Activated CD4-positive, CD25-positive, alpha-beta regulatory T cell (primary cell): ENCODE data around the gene ACACB.

ENCODE experiments used
- DNase-seq, 4 experiments: peaks; one replicate each; lab custom pipeline; 2025; lab: John Stamatoyannopoulos, UW

Gene ACACB

DNA sequence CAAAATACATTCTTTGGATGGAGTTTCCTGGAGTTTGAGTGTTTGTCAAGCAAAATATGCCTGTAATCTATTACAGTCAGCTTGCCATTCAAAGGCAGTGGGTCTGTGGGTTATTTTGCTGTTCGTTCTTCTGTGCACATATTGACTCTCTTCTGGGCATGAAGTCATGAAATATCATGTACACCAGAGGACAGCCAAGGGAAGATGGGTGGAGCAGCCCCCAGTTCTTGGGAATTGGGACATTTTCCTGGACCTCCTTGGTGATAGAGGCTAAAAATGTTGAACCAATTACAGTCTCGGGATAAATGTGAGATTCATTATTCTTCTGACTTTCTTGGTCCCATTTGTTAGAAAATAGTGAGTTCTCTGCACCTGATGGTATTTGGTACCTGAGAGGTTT lies 103.6 kb downstream of the ACACB start:
- DNase-seq: no peak

DNA sequence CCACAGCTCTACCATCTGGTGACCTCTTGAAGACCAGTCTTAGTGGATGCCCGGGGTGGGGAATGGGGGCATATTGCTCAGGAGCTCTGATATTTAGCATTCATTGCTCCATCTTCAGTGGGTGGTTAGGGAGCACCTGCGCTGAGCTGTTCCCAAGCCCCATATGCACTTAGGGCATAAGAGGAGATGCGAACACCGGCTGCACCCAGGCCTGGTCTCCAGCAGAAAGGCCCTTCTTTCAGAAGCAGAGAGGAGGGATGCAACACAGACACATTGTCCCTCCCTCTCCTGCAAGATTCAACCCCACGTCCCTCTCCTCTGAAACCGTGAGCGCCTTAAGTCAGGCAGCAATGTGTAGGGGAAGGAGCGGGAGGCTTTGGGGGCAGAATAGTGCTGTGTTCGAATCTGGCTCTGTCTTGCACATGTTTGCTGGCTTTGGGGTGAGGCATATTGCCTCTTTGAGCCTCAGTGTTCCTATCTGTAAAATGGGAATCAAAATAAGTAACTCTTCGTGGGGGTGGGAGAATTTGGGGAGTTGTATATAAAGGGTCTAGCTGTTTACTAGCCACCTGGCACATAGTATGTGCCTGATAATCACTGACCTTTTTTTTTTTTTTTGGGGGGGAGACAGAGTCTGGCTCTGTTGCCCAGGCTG lies 105.0 kb downstream of the ACACB start:
- DNase-seq: no peak

DNA sequence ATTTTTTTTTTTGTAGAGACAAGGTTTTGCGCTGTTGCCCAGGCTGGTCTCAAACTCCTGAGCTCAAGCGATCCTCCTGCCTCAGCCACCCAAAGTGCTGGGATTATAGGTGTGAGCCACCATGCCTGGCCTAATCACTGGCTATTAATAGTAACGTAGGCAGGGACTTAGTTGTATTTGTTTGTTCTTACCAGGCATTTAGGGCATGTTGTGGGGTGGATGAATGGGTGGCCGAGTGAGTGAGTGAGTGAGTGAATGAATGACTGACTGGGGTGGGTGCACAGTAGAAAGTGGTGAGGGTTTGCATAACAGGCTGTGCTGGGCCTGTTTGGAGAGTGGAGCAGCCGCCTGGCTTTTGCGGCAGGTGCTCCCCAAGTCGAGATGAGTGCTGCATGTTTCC lies 105.7 kb downstream of the ACACB start:
- no peak for DNase-seq

DNA sequence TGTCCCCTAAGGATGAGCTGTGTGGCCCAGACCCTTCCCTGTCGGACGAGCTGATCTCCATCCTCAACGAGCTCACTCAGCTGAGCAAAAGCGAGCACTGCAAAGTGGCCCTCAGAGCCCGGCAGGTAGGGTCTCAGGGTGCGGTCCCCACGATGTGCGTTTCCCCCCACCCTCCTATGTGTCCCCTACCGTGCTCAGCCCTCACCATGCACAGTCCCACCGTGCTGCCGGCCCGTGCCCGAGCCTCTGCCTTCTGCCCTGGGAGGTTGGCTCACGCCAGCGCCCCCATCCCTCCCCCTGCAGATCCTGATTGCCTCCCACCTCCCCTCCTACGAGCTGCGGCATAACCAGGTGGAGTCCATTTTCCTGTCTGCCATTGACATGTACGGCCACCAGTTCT lies 106.1 kb downstream of the ACACB start:
- DNase-seq: no peak

DNA sequence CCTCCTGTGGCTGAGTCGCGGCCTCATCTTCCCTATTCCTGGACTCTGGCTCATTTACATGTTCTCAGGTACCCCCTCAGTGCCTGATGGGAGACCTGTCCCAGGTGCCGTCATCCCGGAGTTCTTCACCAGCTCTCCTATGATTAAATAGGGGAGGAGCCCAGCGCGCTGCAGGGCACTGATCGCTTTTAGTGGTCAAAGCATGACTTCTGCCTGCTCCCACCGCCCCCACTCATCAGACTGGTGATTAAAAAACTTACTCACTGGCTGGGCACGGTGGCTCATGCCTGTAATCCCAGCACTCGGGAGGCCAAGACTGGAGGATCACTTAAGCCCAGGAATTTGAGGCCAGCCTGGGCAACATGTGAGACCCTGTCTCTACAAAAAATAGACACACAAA lies 106.8 kb downstream of the ACACB start:
- no peak for DNase-seq

DNA sequence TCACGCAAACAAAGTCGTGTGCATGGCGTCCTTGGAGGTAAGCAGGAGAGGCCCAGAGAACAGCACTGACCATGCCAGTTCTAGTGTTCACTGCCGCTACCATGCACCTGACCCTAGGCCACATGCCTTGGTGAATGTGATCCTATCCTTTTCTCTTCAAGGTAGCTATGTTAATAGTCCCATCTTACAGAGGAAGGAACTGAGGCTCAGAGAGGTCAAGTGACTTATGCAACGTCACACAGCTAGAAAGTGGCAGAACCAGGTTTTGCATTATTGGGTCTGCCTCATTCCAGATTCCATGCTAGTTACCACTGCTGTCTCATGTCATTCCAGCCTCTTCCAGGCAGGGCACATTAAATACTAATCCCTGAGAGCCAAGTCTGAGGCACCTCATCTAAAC lies 107.5 kb downstream of the ACACB start:
- DNase-seq: no peak

DNA sequence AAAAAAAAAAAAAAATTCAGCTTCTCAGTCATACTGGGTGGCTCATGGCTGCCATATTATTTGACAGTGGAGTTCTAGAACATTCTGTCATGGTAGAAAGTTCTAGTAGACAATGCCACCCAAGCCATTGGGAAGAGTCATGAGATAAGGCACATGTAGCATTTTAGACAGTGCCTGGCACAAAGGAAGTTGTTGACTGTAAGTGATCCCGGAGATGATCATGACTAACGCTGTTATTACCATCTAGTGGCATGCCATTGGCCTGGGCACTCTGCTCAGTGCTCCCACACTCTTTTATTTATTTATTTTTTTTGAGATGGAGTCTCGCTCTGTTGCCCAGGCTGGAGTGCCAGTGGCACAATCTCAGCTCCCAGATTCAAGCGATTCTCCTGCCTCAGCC lies 112.3 kb downstream of the ACACB start:
- no peak for DNase-seq

DNA sequence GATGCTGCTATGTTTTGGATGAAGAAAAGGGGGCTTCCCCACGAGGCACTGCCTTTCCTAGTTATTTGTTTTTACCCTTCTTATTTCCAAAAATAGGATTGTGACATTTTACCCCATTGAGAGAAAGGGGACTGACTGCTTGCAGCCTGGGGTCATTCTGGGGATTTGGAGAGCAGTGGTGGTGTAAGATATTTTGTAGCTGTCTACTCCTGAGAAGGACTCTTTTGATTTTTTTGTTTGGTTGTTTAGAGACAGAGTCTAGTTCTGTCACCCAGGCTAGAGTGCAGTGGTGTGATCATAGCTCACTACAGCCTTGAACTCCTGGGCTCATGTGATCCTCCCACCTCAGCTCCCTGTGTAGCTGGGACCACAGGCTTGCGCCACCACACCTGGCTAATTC lies 113.8 kb downstream of the ACACB start:
- no peak for DNase-seq

DNA sequence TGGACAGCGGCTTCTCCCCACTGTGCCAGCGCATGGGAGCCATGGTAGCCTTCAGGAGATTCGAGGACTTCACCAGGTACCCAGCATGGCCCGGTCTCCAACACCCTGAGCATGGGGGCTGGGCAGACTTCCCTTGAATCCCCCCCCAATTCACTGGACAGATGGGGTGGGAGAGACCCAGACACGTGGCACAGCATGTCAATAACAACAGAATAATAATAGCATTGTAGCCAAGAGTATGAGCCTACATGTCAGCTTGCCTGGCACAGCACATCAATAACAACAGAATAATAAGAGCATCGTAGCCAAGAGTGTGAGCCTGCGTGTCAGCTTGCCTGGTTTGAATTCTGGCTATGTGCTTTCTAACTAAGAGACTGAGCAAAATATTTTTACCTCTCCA lies 116.3 kb downstream of the ACACB start:
- DNase-seq: no peak

DNA sequence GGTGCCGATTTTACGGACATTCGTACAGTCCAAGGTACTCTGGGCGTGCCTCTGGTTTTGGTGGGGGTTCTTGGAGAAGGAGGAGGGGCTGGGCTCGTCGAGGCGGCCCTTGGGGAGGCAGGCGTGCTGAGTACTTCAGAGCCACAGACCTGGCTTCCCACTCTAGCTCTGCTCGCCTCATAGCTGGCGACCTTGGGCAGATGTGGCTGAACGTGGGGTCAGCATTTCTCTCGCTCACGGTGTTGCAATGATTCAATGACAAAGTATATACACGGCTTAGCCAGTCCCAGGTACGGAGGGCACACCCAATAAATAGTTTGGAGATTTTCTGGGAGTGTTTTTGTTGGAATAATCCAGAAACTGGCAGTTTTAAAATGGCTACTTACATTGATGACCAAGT lies 117.6 kb downstream of the ACACB start:
- DNase-seq: no peak

DNA sequence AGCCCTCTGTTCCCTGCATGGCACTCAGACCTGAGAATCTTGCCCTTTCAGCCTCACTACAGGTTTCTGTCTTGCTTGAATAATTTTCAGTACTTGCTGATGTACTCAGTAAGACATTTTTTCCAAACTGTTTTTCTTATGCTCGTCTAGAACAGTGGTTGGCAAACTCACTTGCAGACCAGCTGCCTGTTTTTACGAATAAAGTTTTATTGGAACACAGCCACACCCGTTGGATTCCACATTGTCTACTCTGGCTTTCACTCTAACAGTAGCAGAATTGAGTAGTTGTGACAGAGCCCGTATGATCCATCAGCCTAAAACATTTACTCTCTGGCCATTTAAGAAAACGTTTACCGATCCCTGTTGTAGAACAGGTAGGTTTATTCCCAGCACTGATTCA lies 119.9 kb downstream of the ACACB start:
- no peak for DNase-seq

DNA sequence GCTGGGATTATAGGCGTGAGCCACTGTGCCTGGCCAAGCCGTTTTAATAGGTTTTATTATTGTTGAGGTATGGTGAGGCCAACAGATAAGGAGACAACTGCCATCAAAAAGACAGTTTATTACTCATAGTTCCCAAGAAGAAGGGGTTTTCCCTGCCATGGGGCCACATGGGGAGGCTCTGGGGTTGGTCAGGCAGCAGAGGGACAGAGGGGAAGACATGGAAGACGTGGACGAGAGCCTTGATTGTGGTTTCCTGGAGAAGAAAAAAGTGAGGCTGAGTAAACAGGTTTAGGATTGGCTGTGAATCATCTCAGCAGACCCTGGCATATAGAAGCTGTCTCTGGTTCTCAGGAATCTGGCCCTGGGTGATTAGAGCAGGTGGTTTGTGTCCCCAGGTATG lies 122.8 kb downstream of the ACACB start:
- no peak for DNase-seq

DNA sequence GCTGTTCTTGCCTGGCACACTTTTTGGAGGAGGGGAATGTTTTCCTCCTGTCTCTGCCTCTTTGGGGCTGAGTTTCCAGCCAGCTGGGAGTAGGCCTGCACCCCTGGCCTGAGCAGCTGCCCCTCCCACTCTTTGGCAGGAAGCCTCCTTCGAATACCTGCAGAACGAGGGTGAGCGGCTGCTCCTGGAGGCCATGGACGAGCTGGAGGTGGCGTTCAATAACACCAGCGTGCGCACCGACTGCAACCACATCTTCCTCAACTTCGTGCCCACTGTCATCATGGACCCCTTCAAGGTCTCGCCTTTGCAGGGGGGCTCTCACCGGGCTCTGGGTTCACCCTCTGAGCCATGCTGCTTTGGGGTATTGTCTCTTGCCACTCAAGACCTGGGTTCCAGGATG lies 123.3 kb downstream of the ACACB start:
- DNase-seq: no peak

DNA sequence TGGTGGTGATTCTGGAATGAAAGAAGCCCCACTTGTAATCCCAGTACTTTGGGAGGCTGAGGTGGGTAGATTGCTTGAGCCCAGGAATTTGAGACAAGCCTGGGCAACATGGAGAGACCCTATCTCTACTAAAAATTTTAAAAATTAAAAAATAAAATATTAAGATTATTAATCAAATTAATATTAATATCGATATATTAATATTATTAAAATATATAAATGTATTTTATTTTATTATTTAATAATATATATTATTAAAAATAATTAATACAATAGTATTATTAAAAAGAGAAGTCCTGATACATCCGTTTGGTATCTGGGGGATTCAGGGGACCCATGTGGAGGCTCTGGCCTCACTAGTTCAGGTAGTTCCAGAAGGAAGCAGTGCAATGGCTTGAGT lies 124.0 kb downstream of the ACACB start:
- DNase-seq: no peak

DNA sequence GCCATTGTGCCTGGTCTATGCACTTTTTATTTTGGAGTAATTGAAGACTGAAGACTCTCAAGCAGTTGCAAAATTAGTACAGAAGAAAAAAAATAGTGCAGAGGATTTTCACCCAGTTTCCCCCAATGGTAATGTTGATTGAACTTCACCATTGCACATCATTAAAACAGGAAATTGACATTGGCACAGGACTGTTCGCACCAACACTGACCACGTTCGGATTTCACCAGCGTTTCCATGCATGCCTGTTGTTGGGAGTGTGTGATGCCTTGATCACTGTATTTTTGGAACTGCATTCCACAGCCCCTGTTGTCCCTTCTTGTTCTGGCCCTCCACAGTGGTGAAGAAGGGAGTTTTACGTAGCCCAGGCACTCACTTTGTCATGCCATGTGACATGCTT lies 125.5 kb downstream of the ACACB start:
- no peak for DNase-seq

DNA sequence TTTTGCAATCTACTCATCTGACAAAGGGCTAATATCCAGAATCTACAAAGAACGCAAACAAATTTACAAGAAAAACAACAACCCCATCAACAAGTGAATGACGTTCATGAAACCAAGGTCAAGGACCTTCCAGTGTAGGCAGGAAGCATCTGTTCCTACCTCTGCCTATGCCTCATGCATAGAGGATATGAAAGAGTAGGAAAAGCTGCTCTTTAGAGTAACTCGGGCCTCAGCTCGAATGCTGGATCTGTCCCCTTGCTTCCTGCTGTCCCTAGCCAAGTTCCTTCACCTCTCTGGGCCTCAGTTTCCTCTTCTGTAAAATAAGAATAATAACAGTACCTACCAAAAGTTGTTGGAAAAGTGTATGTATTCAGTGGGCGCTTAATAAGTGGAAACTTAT lies 127.7 kb downstream of the ACACB start:
- DNase-seq: no peak

DNA sequence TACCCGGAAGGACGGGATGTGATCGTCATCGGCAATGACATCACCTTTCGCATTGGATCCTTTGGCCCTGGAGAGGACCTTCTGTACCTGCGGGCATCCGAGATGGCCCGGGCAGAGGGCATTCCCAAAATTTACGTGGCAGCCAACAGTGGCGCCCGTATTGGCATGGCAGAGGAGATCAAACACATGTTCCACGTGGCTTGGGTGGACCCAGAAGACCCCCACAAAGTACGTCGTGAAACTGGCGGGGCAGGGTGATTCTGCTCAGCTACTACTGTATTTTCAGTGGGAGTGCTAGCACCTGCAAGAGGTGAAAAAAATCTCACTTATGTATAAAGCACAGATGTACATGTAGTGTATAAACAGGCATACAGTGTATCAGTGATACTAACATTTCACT lies 129.8 kb downstream of the ACACB start:
- DNase-seq: no peak

DNA sequence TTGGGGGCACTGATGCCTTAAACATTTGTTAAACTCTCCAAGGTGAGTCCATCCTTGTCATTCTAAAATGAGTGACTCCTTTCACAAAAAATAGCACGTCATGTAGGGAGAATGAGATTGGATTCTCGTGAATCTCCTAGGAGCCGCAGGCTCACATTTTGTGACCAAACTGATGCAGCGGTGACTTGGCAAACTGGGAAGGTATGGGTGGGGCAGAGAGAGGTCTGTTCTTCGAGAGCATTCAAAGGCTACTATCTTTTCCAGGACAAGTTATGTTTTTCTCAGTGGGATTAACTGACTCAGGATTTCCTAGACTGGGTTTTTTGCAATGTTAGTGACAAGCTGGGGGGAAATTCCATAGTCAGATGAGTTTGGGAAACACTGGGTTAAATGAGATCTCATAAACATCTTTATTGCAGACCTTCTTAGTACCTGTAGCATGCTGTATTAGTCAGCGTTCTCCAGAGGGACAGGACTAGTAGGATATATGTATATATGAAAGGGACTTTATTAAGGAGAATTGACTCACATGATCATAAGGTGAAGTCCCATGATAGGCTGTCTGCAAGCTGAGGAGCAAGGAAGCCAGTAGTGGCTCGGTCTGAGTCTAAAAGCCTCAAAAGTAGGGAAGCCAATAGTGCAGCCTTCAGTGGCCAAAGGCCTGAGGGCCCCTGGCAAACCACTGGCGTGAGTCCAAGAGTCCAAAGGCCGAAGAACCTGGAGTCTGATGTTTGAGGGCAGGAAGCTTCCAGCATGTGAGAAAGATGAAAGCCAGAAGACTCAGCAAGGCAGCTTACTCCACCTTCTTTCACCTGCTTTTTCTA lies 131.7 kb downstream of the ACACB start:
- no peak for DNase-seq

DNA sequence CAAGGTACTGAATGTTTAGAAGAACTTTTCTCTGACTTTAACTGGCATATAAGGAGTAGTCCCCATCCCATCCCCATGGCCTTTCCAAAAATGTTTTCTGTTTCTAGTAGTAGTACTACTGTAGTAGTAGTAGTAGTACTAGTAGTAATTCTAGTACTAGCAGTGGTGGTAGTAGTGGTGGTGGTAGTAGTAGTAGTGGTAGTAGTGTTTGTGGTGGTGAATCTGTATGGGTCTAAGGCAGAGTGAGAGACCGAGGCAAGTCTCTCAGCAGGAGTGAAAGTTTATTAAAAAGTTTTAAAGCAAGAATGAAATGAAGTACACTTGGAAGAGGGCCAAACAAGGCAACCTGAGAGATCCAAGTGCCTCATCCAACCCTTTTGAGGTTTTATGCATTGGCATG lies 134.1 kb downstream of the ACACB start:
- no peak for DNase-seq

DNA sequence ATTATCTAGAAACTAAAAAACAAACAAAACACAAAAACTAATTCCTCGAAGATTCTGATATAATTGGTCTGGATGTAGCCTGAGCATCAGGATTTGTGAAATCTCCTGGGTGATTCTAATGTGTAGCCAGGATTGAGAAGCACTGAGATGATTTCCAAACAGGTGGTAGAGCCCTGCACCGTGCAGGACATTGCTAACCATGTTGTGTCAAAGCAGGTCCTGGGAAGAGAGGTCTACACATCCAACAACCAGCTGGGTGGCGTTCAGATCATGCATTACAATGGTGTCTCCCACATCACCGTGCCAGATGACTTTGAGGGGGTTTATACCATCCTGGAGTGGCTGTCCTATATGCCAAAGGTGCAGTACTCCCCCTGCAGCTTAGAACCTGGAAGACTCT lies 136.4 kb downstream of the ACACB start:
- no peak for DNase-seq

DNA sequence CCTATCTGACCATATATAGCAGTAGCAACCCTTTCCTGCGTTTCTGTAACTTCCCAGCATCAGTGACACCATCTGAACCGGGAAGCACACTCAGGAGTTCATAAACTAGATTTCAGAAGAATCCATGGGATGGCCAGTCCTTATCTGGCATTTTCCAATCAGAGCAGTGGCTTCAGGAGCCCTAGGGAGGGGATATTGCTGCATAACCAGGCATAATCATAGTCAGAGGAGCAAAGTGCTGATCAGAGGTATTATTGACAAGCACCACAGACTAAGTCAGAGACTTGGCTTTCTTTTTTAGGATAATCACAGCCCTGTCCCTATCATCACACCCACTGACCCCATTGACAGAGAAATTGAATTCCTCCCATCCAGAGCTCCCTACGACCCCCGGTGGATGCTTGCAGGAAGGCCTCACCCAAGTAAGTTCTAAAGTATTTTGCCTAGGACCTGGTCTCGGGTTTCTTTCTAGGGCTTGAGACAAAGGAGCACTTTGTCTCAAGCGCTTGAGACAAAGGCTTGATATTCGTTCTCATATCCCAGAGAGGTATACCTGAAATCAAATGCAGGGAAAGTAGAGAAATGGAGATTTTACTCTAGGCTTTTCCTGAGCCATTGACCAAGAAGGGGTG lies 137.6 kb downstream of the ACACB start:
- no peak for DNase-seq

DNA sequence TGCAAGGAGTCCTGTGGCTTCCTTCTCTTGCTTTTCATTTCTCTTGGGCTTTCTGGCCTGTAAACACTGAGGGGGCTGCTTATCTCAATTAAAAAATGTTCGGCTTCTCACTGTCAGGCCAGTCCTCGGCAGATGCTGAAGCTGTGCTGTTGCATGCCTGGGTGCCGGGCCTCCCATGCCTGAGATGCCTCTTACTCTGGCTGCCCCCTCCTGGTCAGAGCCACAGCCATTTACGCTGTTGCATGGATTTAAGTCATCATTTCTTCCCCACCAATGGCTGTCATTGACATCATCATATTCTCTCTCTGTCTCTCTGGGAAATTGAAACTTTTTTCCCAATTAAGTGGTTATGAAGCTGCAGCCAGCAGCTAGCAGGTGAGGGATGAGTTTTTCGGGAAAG lies 139.0 kb downstream of the ACACB start:
- no peak for DNase-seq

DNA sequence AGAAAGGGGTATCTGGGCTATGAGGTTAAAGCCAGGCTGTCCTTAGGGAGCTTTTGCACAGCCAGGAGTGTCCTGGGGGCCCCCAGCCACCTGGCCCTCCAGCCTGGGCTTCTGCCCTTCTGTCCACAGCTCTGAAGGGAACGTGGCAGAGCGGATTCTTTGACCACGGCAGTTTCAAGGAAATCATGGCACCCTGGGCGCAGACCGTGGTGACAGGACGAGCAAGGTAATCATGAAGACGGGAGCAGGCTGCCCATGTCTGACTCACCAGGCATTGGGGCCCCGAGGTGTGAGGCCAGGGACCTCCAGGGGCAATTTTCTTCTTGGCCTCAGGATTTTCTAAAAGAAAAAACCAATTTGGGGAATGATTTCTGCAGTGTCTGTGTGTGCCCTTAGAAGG lies 139.6 kb downstream of the ACACB start:
- DNase-seq: no peak

DNA sequence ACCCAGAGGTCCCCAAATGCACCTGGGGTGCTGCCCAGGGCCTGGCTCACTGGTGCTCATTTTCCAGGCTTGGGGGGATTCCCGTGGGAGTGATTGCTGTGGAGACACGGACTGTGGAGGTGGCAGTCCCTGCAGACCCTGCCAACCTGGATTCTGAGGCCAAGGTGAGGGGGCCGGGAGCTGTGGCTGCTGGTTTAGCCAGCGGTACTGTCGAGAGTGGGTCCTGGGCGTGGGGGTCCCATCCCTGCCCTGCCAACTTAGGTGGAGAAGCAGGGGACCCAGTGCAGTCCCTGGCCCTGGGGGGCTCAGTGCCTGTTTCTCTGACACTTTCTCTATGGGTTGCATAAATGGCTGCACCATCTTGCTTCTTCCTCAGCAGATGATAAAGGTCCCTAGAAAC lies 141.8 kb downstream of the ACACB start:
- no peak for DNase-seq
